ENCODE measurements around the gene DDR2.

The DDR2 gene

DNA sequence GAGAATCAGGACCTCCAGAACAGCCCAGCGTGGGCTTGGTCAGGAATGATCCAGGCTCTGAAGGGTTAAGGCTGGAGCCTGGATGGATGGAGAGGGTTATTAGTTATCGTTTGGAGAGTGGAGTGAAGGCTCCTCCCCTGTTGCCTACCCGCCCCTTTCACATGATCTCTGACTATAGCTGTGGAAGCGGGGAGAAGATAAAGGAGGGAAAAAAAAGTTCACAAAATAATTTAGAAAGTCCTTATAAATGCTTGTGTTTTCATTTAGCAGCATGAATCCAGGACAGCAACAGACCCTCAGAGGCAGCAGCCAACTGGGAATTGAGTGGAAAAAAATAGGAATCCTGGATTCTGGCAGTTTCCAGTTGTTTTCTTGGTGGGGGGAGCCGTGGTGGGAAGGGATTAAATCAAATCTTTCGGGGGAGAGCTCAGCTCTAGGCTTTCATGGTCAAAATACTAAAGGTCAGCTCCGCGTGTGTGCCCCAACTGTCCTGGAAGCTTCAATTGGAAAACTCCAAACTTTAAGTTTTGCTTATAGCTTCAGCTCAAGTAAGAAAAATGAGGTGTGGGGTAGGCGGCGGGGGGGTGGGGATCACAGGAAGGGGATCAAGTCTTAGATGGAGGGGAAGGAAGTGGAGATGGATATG, 595 bp upstream of the DDR2 start:
- peak; percentile 74 for DNase-seq

GRCh38 chr1:162632698-162633080, 425 bp downstream of the DDR2 start:
- DNase-seq = no peak

DNA sequence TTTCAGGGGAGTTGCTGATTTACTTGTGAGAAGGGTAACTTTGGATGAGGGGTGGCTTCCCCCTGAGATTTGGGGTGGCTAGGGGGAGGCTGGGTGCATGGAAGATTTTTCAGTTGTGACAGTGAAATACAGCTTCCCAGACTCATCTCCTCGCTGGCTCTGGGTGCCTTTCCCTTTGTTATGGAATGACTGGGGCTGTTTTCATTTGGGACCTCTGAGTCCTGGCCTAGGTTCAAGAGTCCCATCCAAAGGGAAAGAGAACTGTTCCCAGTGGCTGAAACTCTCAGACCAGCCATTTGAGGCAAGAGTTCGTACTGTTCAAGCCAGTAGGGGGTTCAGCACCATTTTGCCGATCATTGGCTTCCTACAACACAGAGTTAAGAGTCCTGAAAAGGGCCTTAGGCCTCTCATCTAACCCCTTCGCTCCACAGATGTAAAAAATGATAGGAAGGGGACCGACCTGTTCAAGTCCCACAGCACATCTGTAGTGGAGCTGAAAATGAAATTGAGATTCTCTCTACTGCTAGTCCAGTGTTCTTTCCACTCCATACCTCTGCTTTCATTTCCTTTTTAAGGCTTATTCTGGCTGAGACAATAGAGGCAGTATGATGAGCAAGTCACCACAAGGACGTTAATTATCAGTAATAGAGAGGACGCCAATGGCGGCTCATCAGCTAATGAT, 958 bp downstream of the DDR2 start:
- peak; percentile 57 for DNase-seq

GRCh38 chr1:162635418-162635817, 3.2 kb downstream of the DDR2 start:
- DNase-seq = no peak

GRCh38 chr1:162639718-162640117, 7.5 kb downstream of the DDR2 start:
- DNase-seq = no peak

DNA sequence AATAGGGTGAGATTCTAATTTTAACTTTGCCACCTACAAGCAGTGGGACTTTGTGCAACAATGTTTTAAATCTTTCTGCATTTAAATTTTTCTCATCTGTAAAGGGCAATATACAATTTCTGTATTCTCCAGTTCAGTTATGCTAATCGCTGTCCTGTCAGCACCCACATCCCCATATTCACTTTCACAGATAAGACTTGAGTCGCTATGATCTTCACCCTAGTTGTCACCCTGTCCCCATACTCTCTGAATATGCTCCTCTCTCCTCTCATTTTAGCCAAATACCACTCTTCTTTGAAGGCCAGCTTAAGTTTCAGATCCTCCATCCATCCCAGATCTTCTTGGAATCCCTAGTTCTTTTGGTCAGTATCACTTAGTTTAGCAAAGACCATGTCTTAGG, 8.8 kb downstream of the DDR2 start:
- DNase-seq = no peak

DNA sequence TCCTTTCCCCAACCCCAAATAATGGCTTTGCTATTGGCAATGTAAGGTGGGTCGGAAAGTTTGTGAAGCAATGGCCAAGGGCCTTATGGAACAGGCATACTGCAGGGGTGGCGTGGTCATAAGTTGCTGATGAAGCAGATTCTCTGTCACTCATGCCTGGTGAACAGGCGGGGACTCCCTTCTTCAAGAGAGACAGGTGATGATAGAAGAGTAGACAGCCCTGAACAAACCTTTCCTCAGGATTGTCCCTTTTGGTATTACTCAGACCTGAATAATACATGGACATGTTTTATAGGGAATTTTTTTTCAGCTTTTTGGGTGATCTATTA, 12.7 kb downstream of the DDR2 start:
- no peak for DNase-seq

- DNase-seq = no peak
These were observed 13.4 kb downstream of the DDR2 start for GRCh38 chr1:162645666-162646065.

DNA sequence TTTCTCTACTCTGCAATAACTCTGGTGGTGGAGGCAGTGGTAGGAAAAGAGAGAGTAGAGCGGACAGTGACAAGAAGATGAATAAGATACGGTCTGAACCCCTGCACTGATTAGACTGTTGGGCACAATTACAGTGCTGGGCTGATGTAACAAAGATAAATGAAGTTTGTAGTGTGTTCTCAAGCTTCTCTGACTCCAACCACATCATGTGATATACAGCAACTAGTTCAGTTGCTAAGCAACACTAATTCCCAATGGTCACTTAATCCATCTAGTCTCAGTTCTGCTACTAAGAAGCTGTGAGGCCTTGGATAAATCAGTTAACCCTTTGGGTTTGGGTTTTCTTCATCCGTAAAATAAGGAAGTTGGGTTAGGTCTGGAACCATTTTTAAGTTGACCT, 17.3 kb downstream of the DDR2 start:
- DNase-seq = no peak

DNA sequence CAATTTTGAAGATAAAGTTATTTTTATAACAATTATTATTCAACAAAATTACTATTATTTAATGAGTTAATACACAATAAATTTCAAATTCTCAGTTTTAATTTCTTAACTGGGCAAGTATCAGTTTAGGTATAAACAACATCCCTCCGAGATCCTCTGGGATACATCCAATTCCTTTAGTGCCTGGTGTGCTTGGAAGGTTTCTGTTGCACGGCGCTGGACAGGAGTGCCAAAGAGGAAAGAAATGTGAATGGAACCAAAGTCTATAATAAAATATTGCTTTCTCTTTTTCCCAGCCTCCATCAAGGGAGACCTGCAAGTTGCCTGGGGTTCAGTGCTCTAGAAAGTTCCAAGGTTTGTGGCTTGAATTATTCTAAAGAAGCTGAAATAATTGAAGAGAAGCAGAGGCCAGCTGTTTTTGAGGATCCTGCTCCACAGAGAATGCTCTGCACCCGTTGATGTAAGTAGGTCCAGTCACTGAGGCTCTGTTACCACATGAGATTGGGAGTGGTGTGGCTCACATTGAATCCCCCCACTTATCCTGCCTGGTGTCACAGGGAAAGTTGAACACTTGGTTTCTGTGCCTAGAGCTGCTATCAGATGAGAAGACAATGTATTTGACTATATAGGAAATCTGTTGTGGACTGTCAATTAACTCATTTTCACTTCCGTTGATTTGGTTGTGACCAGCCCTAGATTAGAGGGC, 22.8 kb downstream of the DDR2 start:
- DNase-seq = no peak

GRCh38 chr1:162656266-162656665, 24.0 kb downstream of the DDR2 start:
- no peak for DNase-seq

- no peak for DNase-seq
These were observed 28.3 kb downstream of the DDR2 start for GRCh38 chr1:162660574-162660973.

- DNase-seq = no peak
These were observed 29.1 kb downstream of the DDR2 start for GRCh38 chr1:162661336-162661735.

DNA sequence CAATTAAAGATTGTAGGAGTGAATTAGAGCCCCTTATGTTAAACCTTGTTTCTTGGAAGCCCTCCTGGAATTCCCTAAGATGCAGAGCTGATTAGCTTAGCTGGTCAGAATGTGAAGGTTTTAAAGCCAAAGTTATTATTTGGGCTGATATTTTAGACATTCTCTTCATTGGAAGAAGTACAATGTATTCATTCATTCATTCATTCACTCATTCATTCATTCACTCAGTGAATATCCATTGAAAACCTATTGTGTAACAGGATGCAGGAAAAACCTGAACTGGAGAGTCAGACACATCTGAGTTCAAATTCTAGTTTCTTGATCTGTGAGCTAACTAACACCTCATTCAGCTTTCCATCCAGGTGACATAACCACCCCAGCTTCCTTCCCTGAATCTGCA, 29.7 kb downstream of the DDR2 start:
- DNase-seq = no peak

DNA sequence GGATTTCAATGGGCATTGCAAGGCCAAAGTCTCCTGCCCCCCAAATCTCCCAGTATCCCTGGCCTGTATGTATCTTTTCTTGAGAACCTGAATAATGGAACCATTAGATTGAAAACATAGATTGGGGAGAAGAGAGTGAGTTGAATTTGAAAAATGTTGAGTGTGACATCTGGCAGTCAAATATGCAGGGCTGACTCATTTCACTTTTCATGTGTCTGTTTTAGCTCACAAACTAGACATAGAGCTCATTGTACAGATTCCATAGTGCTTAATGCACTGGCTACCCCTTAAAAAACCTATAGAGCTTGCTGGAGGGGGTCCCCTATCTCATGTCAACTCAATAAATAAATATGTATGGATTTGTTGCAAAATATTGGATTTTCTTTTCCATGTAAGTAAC, 30.8 kb downstream of the DDR2 start:
- no peak for DNase-seq

- DNase-seq = no peak
These were observed 31.4 kb downstream of the DDR2 start for GRCh38 chr1:162663589-162664106.

GRCh38 chr1:162666006-162666645, 33.9 kb downstream of the DDR2 start:
- DNase-seq = no peak

GRCh38 chr1:162667381-162668080, 35.3 kb downstream of the DDR2 start:
- DNase-seq = no peak

GRCh38 chr1:162670928-162671663, 38.8 kb downstream of the DDR2 start:
- DNase-seq = no peak

GRCh38 chr1:162671664-162672410, 39.6 kb downstream of the DDR2 start:
- no peak for DNase-seq

DNA sequence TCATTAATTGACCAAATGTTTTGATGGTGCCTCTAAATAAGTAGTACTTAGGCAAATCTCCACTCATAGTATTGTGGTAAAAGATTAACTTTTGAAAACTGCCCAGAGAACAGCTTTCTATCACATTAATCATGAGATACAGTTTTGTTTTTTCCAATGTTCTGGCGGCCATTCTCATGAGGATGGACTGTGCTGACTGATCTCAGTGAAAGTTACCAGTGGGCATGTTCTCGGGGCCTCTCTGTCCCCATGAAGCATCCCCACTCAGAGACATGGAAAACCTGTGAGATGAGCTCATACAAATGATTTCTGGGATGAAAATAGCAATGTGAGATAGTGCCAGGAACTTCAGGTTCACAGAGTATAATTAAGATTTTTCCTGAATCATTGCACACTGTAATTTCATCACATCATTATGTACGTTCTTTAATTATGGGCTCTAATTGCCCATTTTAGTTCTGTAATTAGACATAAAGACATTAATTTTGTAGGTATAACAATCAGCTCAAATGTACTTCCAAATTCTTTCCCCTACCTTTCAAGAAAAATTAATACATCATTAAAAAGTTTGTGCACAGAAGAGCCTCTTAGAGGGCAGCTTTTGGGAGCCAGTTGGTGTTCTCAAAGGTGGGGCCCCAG, 40.5 kb downstream of the DDR2 start:
- DNase-seq = no peak
